ENCODE results near the gene HNRNPUL1. TPM values are rescaled to one million over a fixed set of nuclear protein-coding genes. Genes with fewer than 3 reads are reported as not detected.

Gene HNRNPUL1
- total RNA-seq, 1 experiment from 2014 or later: 201 TPM

DNA sequence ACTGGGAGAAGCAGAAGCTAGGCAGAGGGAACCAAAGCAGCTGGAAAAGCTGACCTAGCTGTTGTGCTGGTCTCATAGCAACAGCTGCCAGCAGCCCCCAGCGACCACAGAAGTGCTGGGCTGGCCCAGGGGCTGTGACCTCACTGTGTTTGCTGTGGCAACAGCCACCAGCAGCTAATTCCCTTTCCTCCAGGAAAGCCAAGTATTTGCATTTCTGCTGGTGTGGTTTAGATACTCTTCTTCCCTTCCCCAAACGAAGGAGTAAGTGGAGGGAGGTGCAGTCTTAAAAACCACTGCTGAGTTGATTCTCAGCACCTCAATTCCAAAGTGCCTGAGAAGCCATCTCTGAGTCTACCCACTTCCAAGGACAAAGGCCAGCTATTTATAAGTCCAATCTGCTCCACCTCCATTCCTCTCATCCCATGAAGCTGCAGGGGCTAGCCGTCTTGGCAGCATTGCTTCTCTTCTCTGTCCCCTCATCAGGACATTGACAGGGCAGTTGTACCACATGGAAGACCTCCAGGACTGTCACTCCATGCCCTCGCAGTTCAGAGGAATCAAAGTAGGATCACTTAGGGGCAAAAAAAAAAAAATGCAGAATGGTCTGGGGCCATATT is 34.3 kb downstream of the HNRNPUL1 start:
- DNase-seq (ENCODE audit: low read depth, low spot score): no peak
- Histone ChIP-seq H2AFZ (ENCODE audit: low read depth, low read length, poor library complexity, severe bottlenecking) (no peak overlapping the region), H3K4me2 (ENCODE audit: low read length) (no peak overlapping the region), H4K20me1 (ENCODE audit: insufficient read depth) (no peaks in the 10 kb centered on the region), H3K4me3 (replicated peaks in 1 of 2; ENCODE audit: low read depth in 1 of 2, low read length in 2 of 2) (no peak overlapping the region), H3K9ac (ENCODE audit: low read length) (no peak overlapping the region), H3K79me2 (ENCODE audit: insufficient read depth, low read length) (peaks cover 41% of the 10 kb centered on the region; the same call in 1 of the 2 replicates), H3K27ac (ENCODE audit: low read depth, low read length) (no peak overlapping the region), H3K36me3 (ENCODE audit: control insufficient read depth in 1 of 2, insufficient read depth in 2 of 2, low read length in 2 of 2) (peaks cover 72 to 89% of the 10 kb centered on the region in 2 experiments), H3K9me2 (ENCODE audit: insufficient read depth) (no peaks in the 10 kb centered on the region), H3K4me1 (ENCODE audit: control insufficient read depth in 1 of 2, insufficient read depth in 2 of 2, low read length in 2 of 2) (no peaks in the 10 kb centered on the region), H3K9me3 (ENCODE audit: control insufficient read depth in 1 of 2, insufficient read depth in 1 of 2, low read depth in 1 of 2, low read length in 2 of 2) (no peaks in the 10 kb centered on the region), H3K27me3 (ENCODE audit: insufficient read depth, low read length) (no peaks in the 10 kb centered on the region)
- no peak for ATAC-seq
- CTCF ChIA-PET: interaction anchor here (1.8 kb wide), 1 partner anchor 10 kb away, joined by 5 read pairs; no protein-coding TSS in a partner anchor
- RAD21 ChIA-PET (ENCODE audit: low non-redundant PET in 1 of 2, low total read pairs in 2 of 2, uncharacterized antibody in 2 of 2, unreplicated experiment in 2 of 2): no interaction called here
- no peak for TF ChIP-seq ZFX (IDR thresholded peaks at IDR 0.05)
- no peak for TF ChIP-seq EZH2phosphoT487 (IDR thresholded peaks at IDR 0.05; ENCODE audit: borderline replicate concordance)
- no peak for TF ChIP-seq RAD21 (IDR thresholded peaks at IDR 0.05; ENCODE audit: low read depth)
- TF ChIP-seq POLR2A (IDR thresholded peaks at IDR 0.05; ENCODE audit: borderline replicate concordance, extremely low read depth, insufficient read depth, insufficient read length): no peak
- TF ChIP-seq SIN3A (IDR thresholded peaks at IDR 0.05; ENCODE audit: low read depth): no peak
- TF ChIP-seq ATF3 (IDR thresholded peaks at IDR 0.05): no peak
- TF ChIP-seq YY1 (IDR thresholded peaks at IDR 0.05; ENCODE audit: extremely low read depth, insufficient replicate concordance, low read depth, low read length): no peak
- no peak for TF ChIP-seq SRF (IDR thresholded peaks at IDR 0.05; ENCODE audit: low read depth)
- TF ChIP-seq ZNF274 (IDR thresholded peaks at IDR 0.05; ENCODE audit: low read depth, low read length): no peak
- intact Hi-C loops (cut with micrococcal nuclease): no loop called here
- POLR2A ChIA-PET: interaction anchor here (0.9 kb wide), 1 partner anchor 10 kb away, joined by 3 read pairs; no protein-coding TSS in a partner anchor
- no TSS peak for BruUV-seq (replicated peaks)

- H3K9ac ChIP-seq (ENCODE audit: low read length): no peak overlapping the region
- TF ChIP-seq EZH2phosphoT487 (IDR thresholded peaks at IDR 0.05; ENCODE audit: borderline replicate concordance): no peak
- TF ChIP-seq POLR2A (IDR thresholded peaks at IDR 0.05; ENCODE audit: borderline replicate concordance, extremely low read depth, insufficient read depth, insufficient read length): no peak
- TF ChIP-seq FOSL1 (IDR thresholded peaks at IDR 0.05; ENCODE audit: low read depth): no peak
- TF ChIP-seq REST (IDR thresholded peaks at IDR 0.05; ENCODE audit: low read depth): no peak
- TF ChIP-seq SP1 (IDR thresholded peaks at IDR 0.05; ENCODE audit: low read depth): no peak
- intact Hi-C loops (cut with micrococcal nuclease): no loop called here
- no peaks in the 10 kb centered on the region for H3K9me2 ChIP-seq (ENCODE audit: insufficient read depth)
- DNase-seq (ENCODE audit: low read depth, low spot score) (no peak), ATAC-seq (no peak)
- RAD21 ChIA-PET (ENCODE audit: low non-redundant PET in 1 of 2, low total read pairs in 2 of 2, uncharacterized antibody in 2 of 2, unreplicated experiment in 2 of 2): no interaction called here
- BruUV-seq (replicated peaks): no TSS peak
- CTCF ChIA-PET: no interaction called here
- H3K79me2 ChIP-seq (ENCODE audit: insufficient read depth, low read length): peaks cover 38% of the 10 kb centered on the region; the same call in 1 of the 2 replicates
- H3K27me3 ChIP-seq (ENCODE audit: insufficient read depth, low read length): no peaks in the 10 kb centered on the region
- no peak overlapping the region for H3K4me3 ChIP-seq (replicated peaks in 1 of 2; ENCODE audit: low read depth in 1 of 2, low read length in 2 of 2)
- H3K4me1 ChIP-seq (ENCODE audit: control insufficient read depth in 1 of 2, insufficient read depth in 2 of 2, low read length in 2 of 2): no peaks in the 10 kb centered on the region
- H3K36me3 ChIP-seq (ENCODE audit: control insufficient read depth in 1 of 2, insufficient read depth in 2 of 2, low read length in 2 of 2): peaks cover 68 to 88% of the 10 kb centered on the region in 2 experiments
- H3K9me3 ChIP-seq (ENCODE audit: control insufficient read depth in 1 of 2, insufficient read depth in 1 of 2, low read depth in 1 of 2, low read length in 2 of 2): no peaks in the 10 kb centered on the region
- POLR2A ChIA-PET: no interaction called here
- H4K20me1 ChIP-seq (ENCODE audit: insufficient read depth): no peaks in the 10 kb centered on the region
- H3K27ac ChIP-seq (ENCODE audit: low read depth, low read length): no peak overlapping the region
- no peak overlapping the region for H3K4me2 ChIP-seq (ENCODE audit: low read length)
- H2AFZ ChIP-seq (ENCODE audit: low read depth, low read length, poor library complexity, severe bottlenecking): no peak overlapping the region
These were observed 35.0 kb downstream of the HNRNPUL1 start for GRCh38 chr19:41299046-41299754.

Measured in HCT116 (cell line).